GM23338 (cell line): ENCODE measurements around the gene LAMC2. TPM values are rescaled to one million over a fixed set of nuclear protein-coding genes. Genes with fewer than 3 reads are reported as not detected.

Experiments
- ATAC-seq: fragments of 200-7000 bp; cut with Tn5 transposase; 3 replicates; pipeline ENCODE4 v1.9.1; 2020
- DNase-seq: peaks from one replicate; pipeline ENCODE4 v3.0.0-alpha.2; 2015; ENCODE audit warnings: low spot score
- H2AFZ ChIP-seq: fragments of 200-600 bp; sonication (generic); 2 replicates; pipeline ENCODE4 v1.8.0; 2016; ENCODE audit warnings: antibody characterized with exemption, mild to moderate bottlenecking, moderate library complexity
- H3F3A ChIP-seq: fragments of 200-600 bp; sonication (generic); replicated peaks from 2 replicates; pipeline ENCODE4 v1.8.0; 2017; ENCODE audit warnings: antibody characterized with exemption, mixed run types, low read depth
- H3K27ac ChIP-seq: fragments of 200-600 bp; sonication (generic); 2 replicates; pipeline ENCODE4 v1.6.1; 2016; ENCODE audit warnings: low read depth
- H3K27me3 ChIP-seq: fragments of 200-600 bp; sonication (generic); 2 replicates; pipeline ENCODE4 v1.8.0; 2016; ENCODE audit warnings: mild to moderate bottlenecking, mixed run types, moderate library complexity; ENCODE audit not compliant: insufficient read depth
- H3K36me3 ChIP-seq: fragments of 200-600 bp; sonication (generic); 2 replicates; pipeline ENCODE4 v1.8.0; 2016; ENCODE audit warnings: mild to moderate bottlenecking; ENCODE audit not compliant: insufficient read depth
- H3K4me1 ChIP-seq: fragments of 200-600 bp; sonication (generic); 2 replicates; pipeline ENCODE4 v1.8.0; 2016; ENCODE audit warnings: mild to moderate bottlenecking, moderate library complexity; ENCODE audit not compliant: insufficient read depth
- H3K4me2 ChIP-seq: fragments of 200-600 bp; sonication (generic); 2 replicates; pipeline ENCODE4 v1.7.1; 2017; ENCODE audit warnings: mixed run types
- H3K4me3 ChIP-seq: fragments of 200-600 bp; sonication (generic); 2 replicates; pipeline ENCODE4 v1.6.1; 2016; ENCODE audit warnings: mixed run types
- H3K79me2 ChIP-seq: fragments of 200-600 bp; sonication (generic); replicated peaks from 2 replicates; pipeline ENCODE4 v1.8.0; 2017; ENCODE audit warnings: mild to moderate bottlenecking; ENCODE audit not compliant: insufficient read depth
- H3K9me2 ChIP-seq: fragments of 200-600 bp; sonication (generic); 2 replicates; pipeline ENCODE4 v1.8.0; 2017; ENCODE audit not compliant: insufficient read depth
- H4K20me1 ChIP-seq: fragments of 200-600 bp; sonication (generic); replicated peaks from 2 replicates; pipeline ENCODE4 v1.8.0; 2017; ENCODE audit warnings: mild to moderate bottlenecking; ENCODE audit not compliant: insufficient read depth
- H3K27ac Mint-ChIP-seq: 2 replicates; pipeline ENCODE4 v1.8.0; 2020; ENCODE audit warnings: inconsistent platforms, mild to moderate bottlenecking, moderate library complexity, mixed read lengths
- H3K27me3 Mint-ChIP-seq: 3 replicates; pipeline ENCODE4 v1.8.0; 2022; ENCODE audit warnings: low read depth, mild to moderate bottlenecking, moderate library complexity, mixed read lengths, inconsistent platforms; ENCODE audit not compliant: insufficient read depth, poor library complexity
- H3K36me3 Mint-ChIP-seq: 3 replicates; pipeline ENCODE4 v1.8.0; 2021; ENCODE audit warnings: low read depth, mild to moderate bottlenecking, inconsistent platforms, moderate library complexity, mixed read lengths
- H3K4me1 Mint-ChIP-seq: 3 replicates; pipeline ENCODE4 v1.8.0; 2020; ENCODE audit warnings: mild to moderate bottlenecking, inconsistent platforms, mixed read lengths
- H3K4me3 Mint-ChIP-seq: 3 replicates; pipeline ENCODE4 v1.8.0; 2021; ENCODE audit warnings: moderate library complexity, mild to moderate bottlenecking, inconsistent platforms, mixed read lengths
- H3K9me3 Mint-ChIP-seq: 3 replicates; pipeline ENCODE4 v1.8.0; 2020; ENCODE audit warnings: moderate library complexity, mild to moderate bottlenecking, inconsistent platforms, mixed read lengths
- CREB1 ChIP-seq: fragments of 250-450 bp; sonication (Bioruptor Pico); IDR thresholded peaks from 2 replicates; pipeline ENCODE4 v1.5.0; 2020; ENCODE audit warnings: low read depth, mild to moderate bottlenecking, moderate library complexity
- EZH2 ChIP-seq: fragments of 200-600 bp; sonication (generic); IDR thresholded peaks from one replicate; pipeline ENCODE4 v1.8.0; 2017; ENCODE audit warnings: antibody characterized with exemption, mild to moderate bottlenecking, low read depth; ENCODE audit not compliant: unreplicated experiment
- EZH2phosphoT487 ChIP-seq: fragments of 200-600 bp; sonication (generic); IDR thresholded peaks from one replicate; pipeline ENCODE4 v1.8.1; 2018; ENCODE audit warnings: antibody characterized with exemption; ENCODE audit not compliant: unreplicated experiment
- JUNB ChIP-seq: IDR thresholded peaks from one replicate; pipeline ENCODE4 v1.6.1; 2016; ENCODE audit warnings: antibody characterized with exemption; ENCODE audit not compliant: unreplicated experiment
- NANOG ChIP-seq: IDR thresholded peaks from 2 replicates; pipeline ENCODE4 v1.6.1; 2016; ENCODE audit warnings: antibody characterized with exemption, borderline replicate concordance
- POLR2AphosphoS5 ChIP-seq: IDR thresholded peaks from 2 replicates; pipeline ENCODE4 v1.6.1; 2016; ENCODE audit warnings: antibody characterized with exemption, low read depth
- STAT1 ChIP-seq: IDR thresholded peaks from one replicate; pipeline ENCODE4 v1.6.1; 2016; ENCODE audit warnings: antibody characterized with exemption; ENCODE audit not compliant: unreplicated experiment
- ZNF114 ChIP-seq: fragments of 250-450 bp; sonication (Bioruptor Pico); IDR thresholded peaks from 2 replicates; pipeline ENCODE4 v1.5.0; 2020; ENCODE audit warnings: mild to moderate bottlenecking, moderate library complexity
- ZNF331 ChIP-seq: fragments of 250-450 bp; sonication (Bioruptor Pico); IDR thresholded peaks from 2 replicates; pipeline ENCODE4 v1.5.0; 2020; ENCODE audit warnings: low read depth, mild to moderate bottlenecking, moderate library complexity
- polyA plus RNA-seq: library from polyadenylated mRNA; unstranded; fragments of >200 nt; fragmentation: Nextera tagmentation; extraction: Ambion mirVana; gene quantifications from 2 replicates; pipeline ENCODE4 v1.2.1, GENCODE V29; 2016
- total RNA-seq: library from RNA; depleted of rRNA; stranded (reverse); fragments of >200 nt; shearing (Covaris generic); gene quantifications from 2 replicates; pipeline ENCODE4 v1.2.3, GENCODE V29; 2014
- TF ChIP-seq, protein P1 (sequence below): IDR thresholded peaks from one replicate; pipeline ENCODE4 v1.6.1; 2018; ENCODE audit warnings: antibody characterized with exemption; ENCODE audit not compliant: unreplicated experiment
- TF ChIP-seq, protein P2 (sequence below): IDR thresholded peaks from 2 replicates; pipeline ENCODE4 v1.6.1; 2016; ENCODE audit warnings: antibody characterized with exemption
- TF ChIP-seq, protein P3 (sequence below): fragments of 250-450 bp; sonication (Bioruptor Pico); IDR thresholded peaks from 2 replicates; pipeline ENCODE4 v1.5.0; 2020; ENCODE audit warnings: mild to moderate bottlenecking, moderate library complexity
- TF ChIP-seq, protein P4 (sequence below), 2 experiments: fragments of 200-600 bp in 1 of 2; sonication (generic) in 1 of 2; conservative IDR thresholded peaks; 2 replicates each; pipeline versions ENCODE4 v1.5.1 to v1.6.1; 2016 to 2017; ENCODE audit warnings: antibody characterized with exemption in 2 of 2, low read depth in 2 of 2, mild to moderate bottlenecking in 2 of 2, moderate library complexity in 1 of 2

Gene LAMC2
- total and polyA plus RNA-seq, 2 experiments from 2014 or later = 4.3 to 19.5 TPM

DNA sequence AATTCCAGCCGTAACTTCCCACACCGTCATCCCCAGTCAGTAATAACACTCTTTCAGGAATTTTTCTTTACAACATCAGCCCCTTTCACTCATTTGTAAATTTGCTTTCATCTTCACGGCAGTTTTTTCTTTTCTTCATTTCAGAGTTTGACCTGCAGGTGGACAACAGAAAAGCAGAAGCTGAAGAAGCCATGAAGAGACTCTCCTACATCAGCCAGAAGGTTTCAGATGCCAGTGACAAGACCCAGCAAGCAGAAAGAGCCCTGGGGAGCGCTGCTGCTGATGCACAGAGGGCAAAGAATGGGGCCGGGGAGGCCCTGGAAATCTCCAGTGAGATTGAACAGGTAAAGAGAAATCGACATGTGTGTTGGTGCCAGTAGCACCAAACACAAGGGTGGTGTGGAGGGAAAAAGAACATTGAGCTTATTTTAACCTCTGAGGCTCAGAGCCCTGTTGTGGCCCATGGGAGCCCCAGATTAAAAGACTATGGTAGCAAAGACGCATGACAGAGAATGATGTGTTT is 53.2 kb downstream of the LAMC2 start:
- Histone ChIP-seq H3K79me2 (no peaks in the 10 kb centered on the region), H3K9me2 (no peaks in the 10 kb centered on the region), H4K20me1 (no peaks in the 10 kb centered on the region), H3K27me3 (no peaks in the 10 kb centered on the region), H2AFZ (no peak overlapping the region), H3F3A (peaks cover 3% of the 10 kb centered on the region; the same call in 1 of the 2 replicates), H3K4me3 (no peak overlapping the region), H3K36me3 (peaks cover 4% of the 10 kb centered on the region; the same call in 1 of the 2 replicates), H3K27ac (no peak overlapping the region), H3K4me2 (no peak overlapping the region), H3K4me1 (peaks cover 13% of the 10 kb centered on the region)
- no peak overlapping the region for H3K27ac Mint-ChIP-seq
- H3K27me3 Mint-ChIP-seq = peaks cover 6% of the 10 kb centered on the region
- ATAC-seq (no peak), DNase-seq (no peak)
- no peak overlapping the region for H3K4me3 Mint-ChIP-seq
- TF ChIP-seq, protein P1, sequence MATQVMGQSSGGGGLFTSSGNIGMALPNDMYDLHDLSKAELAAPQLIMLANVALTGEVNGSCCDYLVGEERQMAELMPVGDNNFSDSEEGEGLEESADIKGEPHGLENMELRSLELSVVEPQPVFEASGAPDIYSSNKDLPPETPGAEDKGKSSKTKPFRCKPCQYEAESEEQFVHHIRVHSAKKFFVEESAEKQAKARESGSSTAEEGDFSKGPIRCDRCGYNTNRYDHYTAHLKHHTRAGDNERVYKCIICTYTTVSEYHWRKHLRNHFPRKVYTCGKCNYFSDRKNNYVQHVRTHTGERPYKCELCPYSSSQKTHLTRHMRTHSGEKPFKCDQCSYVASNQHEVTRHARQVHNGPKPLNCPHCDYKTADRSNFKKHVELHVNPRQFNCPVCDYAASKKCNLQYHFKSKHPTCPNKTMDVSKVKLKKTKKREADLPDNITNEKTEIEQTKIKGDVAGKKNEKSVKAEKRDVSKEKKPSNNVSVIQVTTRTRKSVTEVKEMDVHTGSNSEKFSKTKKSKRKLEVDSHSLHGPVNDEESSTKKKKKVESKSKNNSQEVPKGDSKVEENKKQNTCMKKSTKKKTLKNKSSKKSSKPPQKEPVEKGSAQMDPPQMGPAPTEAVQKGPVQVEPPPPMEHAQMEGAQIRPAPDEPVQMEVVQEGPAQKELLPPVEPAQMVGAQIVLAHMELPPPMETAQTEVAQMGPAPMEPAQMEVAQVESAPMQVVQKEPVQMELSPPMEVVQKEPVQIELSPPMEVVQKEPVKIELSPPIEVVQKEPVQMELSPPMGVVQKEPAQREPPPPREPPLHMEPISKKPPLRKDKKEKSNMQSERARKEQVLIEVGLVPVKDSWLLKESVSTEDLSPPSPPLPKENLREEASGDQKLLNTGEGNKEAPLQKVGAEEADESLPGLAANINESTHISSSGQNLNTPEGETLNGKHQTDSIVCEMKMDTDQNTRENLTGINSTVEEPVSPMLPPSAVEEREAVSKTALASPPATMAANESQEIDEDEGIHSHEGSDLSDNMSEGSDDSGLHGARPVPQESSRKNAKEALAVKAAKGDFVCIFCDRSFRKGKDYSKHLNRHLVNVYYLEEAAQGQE = no peak
- TF ChIP-seq JUNB (no peak), CREB1 (CRISPR knock-in tag) (no peak), STAT1 (no peak), ZNF114 (no peak), NANOG (no peak), EZH2 (no peak), ZNF331 (CRISPR knock-in tag) (no peak), POLR2AphosphoS5 (no peak), EZH2phosphoT487 (no peak)
- TF ChIP-seq, protein P2, sequence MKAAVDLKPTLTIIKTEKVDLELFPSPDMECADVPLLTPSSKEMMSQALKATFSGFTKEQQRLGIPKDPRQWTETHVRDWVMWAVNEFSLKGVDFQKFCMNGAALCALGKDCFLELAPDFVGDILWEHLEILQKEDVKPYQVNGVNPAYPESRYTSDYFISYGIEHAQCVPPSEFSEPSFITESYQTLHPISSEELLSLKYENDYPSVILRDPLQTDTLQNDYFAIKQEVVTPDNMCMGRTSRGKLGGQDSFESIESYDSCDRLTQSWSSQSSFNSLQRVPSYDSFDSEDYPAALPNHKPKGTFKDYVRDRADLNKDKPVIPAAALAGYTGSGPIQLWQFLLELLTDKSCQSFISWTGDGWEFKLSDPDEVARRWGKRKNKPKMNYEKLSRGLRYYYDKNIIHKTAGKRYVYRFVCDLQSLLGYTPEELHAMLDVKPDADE = no peak
- TF ChIP-seq, protein P3, sequence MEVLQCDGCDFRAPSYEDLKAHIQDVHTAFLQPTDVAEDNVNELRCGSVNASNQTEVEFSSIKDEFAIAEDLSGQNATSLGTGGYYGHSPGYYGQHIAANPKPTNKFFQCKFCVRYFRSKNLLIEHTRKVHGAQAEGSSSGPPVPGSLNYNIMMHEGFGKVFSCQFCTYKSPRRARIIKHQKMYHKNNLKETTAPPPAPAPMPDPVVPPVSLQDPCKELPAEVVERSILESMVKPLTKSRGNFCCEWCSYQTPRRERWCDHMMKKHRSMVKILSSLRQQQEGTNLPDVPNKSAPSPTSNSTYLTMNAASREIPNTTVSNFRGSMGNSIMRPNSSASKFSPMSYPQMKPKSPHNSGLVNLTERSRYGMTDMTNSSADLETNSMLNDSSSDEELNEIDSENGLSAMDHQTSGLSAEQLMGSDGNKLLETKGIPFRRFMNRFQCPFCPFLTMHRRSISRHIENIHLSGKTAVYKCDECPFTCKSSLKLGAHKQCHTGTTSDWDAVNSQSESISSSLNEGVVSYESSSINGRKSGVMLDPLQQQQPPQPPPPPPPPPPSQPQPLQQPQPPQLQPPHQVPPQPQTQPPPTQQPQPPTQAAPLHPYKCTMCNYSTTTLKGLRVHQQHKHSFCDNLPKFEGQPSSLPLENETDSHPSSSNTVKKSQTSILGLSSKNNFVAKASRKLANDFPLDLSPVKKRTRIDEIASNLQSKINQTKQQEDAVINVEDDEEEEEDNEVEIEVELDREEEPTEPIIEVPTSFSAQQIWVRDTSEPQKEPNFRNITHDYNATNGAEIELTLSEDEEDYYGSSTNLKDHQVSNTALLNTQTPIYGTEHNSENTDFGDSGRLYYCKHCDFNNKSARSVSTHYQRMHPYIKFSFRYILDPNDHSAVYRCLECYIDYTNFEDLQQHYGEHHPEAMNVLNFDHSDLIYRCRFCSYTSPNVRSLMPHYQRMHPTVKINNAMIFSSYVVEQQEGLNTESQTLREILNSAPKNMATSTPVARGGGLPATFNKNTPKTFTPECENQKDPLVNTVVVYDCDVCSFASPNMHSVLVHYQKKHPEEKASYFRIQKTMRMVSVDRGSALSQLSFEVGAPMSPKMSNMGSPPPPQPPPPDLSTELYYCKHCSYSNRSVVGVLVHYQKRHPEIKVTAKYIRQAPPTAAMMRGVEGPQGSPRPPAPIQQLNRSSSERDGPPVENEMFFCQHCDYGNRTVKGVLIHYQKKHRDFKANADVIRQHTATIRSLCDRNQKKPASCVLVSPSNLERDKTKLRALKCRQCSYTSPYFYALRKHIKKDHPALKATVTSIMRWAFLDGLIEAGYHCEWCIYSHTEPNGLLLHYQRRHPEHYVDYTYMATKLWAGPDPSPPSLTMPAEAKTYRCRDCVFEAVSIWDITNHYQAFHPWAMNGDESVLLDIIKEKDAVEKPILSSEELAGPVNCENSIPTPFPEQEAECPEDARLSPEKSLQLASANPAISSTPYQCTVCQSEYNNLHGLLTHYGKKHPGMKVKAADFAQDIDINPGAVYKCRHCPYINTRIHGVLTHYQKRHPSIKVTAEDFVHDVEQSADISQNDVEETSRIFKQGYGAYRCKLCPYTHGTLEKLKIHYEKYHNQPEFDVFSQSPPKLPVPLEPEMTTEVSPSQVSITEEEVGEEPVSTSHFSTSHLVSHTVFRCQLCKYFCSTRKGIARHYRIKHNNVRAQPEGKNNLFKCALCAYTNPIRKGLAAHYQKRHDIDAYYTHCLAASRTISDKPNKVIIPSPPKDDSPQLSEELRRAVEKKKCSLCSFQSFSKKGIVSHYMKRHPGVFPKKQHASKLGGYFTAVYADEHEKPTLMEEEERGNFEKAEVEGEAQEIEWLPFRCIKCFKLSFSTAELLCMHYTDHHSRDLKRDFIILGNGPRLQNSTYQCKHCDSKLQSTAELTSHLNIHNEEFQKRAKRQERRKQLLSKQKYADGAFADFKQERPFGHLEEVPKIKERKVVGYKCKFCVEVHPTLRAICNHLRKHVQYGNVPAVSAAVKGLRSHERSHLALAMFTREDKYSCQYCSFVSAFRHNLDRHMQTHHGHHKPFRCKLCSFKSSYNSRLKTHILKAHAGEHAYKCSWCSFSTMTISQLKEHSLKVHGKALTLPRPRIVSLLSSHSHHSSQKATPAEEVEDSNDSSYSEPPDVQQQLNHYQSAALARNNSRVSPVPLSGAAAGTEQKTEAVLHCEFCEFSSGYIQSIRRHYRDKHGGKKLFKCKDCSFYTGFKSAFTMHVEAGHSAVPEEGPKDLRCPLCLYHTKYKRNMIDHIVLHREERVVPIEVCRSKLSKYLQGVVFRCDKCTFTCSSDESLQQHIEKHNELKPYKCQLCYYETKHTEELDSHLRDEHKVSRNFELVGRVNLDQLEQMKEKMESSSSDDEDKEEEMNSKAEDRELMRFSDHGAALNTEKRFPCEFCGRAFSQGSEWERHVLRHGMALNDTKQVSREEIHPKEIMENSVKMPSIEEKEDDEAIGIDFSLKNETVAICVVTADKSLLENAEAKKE = no peak
- TF ChIP-seq, protein P4, sequence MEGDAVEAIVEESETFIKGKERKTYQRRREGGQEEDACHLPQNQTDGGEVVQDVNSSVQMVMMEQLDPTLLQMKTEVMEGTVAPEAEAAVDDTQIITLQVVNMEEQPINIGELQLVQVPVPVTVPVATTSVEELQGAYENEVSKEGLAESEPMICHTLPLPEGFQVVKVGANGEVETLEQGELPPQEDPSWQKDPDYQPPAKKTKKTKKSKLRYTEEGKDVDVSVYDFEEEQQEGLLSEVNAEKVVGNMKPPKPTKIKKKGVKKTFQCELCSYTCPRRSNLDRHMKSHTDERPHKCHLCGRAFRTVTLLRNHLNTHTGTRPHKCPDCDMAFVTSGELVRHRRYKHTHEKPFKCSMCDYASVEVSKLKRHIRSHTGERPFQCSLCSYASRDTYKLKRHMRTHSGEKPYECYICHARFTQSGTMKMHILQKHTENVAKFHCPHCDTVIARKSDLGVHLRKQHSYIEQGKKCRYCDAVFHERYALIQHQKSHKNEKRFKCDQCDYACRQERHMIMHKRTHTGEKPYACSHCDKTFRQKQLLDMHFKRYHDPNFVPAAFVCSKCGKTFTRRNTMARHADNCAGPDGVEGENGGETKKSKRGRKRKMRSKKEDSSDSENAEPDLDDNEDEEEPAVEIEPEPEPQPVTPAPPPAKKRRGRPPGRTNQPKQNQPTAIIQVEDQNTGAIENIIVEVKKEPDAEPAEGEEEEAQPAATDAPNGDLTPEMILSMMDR (conservative IDR thresholded peaks at IDR 0.05; ENCODE audit: low read depth in 2 of 2) = no peak
- peaks cover 23% of the 10 kb centered on the region for H3K4me1 Mint-ChIP-seq
- H3K9me3 Mint-ChIP-seq = no peaks in the 10 kb centered on the region
- 0 out of 3 replicates have a peak, but pooled peaks cover 6% of the 10 kb centered on the region for H3K36me3 Mint-ChIP-seq
